DND-41 (cell line): ENCODE measurements around the gene SLC25A15.

ENCODE experiments used
- CTCF ChIP-seq: IDR thresholded peaks from 2 replicates; pipeline ENCODE4 v1.5.1; 2012; ENCODE audit warnings: borderline replicate concordance, low read length, moderate library complexity, mild to moderate bottlenecking; ENCODE audit not compliant: poor library complexity, severe bottlenecking; ENCODE audit errors: extremely low read depth
- EZH2 ChIP-seq: IDR thresholded peaks from 3 replicates; pipeline ENCODE4 v1.6.1; 2012; ENCODE audit warnings: borderline replicate concordance, low read depth, mild to moderate bottlenecking, moderate library complexity, low read length, inconsistent platforms; ENCODE audit not compliant: severe bottlenecking

GRCh38 chr13:40794414-40795368 lies 5.3 kb downstream of the SLC25A15 start:
- TF ChIP-seq CTCF: no peak
- TF ChIP-seq EZH2: no peak
